ENCODE results near the gene OTOR.

The OTOR gene

GRCh38 chr20:16748308-16748900 is at the start of gene OTOR:
Gene OTOR, plus strand, starts transcription at chr20:16748358. Its CDS starts 44 bp downstream, at chr20:16748402.
- no peak for DNase-seq (ENCODE audit: low read depth in 2 of 2)

- DNase-seq (ENCODE audit: low read depth in 2 of 2), result no peak
These were observed 48.9 kb upstream of the OTOR start for GRCh38 chr20:16699293-16699692.

GRCh38 chr20:16701296-16701695 is 46.9 kb upstream of the OTOR start:
- DNase-seq (ENCODE audit: low read depth in 2 of 2), result no peak

- DNase-seq (ENCODE audit: low read depth in 2 of 2), result no peak
These were observed 44.6 kb upstream of the OTOR start for GRCh38 chr20:16703570-16703969.

GRCh38 chr20:16707674-16708073 is 40.5 kb upstream of the OTOR start:
- DNase-seq (ENCODE audit: low read depth in 2 of 2), result no peak

- DNase-seq (ENCODE audit: low read depth in 2 of 2), result no peak
These were observed 39.6 kb upstream of the OTOR start for GRCh38 chr20:16708602-16709001.

- DNase-seq (ENCODE audit: low read depth in 2 of 2), result no peak
These were observed 39.1 kb upstream of the OTOR start for GRCh38 chr20:16709017-16709416.

GRCh38 chr20:16710781-16711180 is 37.4 kb upstream of the OTOR start:
- DNase-seq (ENCODE audit: low read depth in 2 of 2), result no peak

GRCh38 chr20:16711661-16712258 is 36.4 kb upstream of the OTOR start:
- no peak for DNase-seq (ENCODE audit: low read depth in 2 of 2)

GRCh38 chr20:16712511-16712947 is 35.6 kb upstream of the OTOR start:
- DNase-seq (ENCODE audit: low read depth in 2 of 2), result no peak

GRCh38 chr20:16713066-16713465 is 35.1 kb upstream of the OTOR start:
- no peak for DNase-seq (ENCODE audit: low read depth in 2 of 2)

GRCh38 chr20:16714242-16714641 is 33.9 kb upstream of the OTOR start:
- DNase-seq (ENCODE audit: low read depth in 2 of 2), result no peak

- DNase-seq (ENCODE audit: low read depth in 2 of 2), result no peak
These were observed 33.4 kb upstream of the OTOR start for GRCh38 chr20:16714751-16715150.

- no peak for DNase-seq (ENCODE audit: low read depth in 2 of 2)
These were observed 28.7 kb upstream of the OTOR start for GRCh38 chr20:16719421-16719820.

GRCh38 chr20:16729080-16729479 is 19.1 kb upstream of the OTOR start:
- DNase-seq (ENCODE audit: low read depth in 2 of 2), result no peak

GRCh38 chr20:16729565-16730460 is 18.3 kb upstream of the OTOR start, which contains the start of gene SNRPB2:
Gene SNRPB2, plus strand, starts transcription at chr20:16730026. Its CDS starts 1,677 bp downstream, at chr20:16731703.
- peak; percentile 86 to 89 for DNase-seq (ENCODE audit: low read depth in 2 of 2)

- no peak for DNase-seq (ENCODE audit: low read depth in 2 of 2)
These were observed 15.5 kb upstream of the OTOR start for GRCh38 chr20:16732506-16733152.

GRCh38 chr20:16740365-16741072 is 7.6 kb upstream of the OTOR start:
- DNase-seq (ENCODE audit: low read depth in 2 of 2), result no peak

- DNase-seq (ENCODE audit: low read depth in 2 of 2), result no peak
These were observed 3.9 kb upstream of the OTOR start for GRCh38 chr20:16744178-16744807.

- no peak for DNase-seq (ENCODE audit: low read depth in 2 of 2)
These were observed 3.0 kb upstream of the OTOR start for GRCh38 chr20:16745204-16745603.

- no peak for DNase-seq (ENCODE audit: low read depth in 2 of 2)
These were observed 807 bp upstream of the OTOR start for GRCh38 chr20:16747291-16747811.

All from stimulated activated CD8-positive, alpha-beta memory T cell treated with anti-CD3 and anti-CD28 coated beads, Interleukin-7, amount 100 ng/mL, for 4 hours (primary cell).